ENCODE results near the gene GPRIN3.
A peak's percentile ranks its signal among the peaks of the same experiment; 100 is the strongest.
"Not testable (repeated sequence)": the region's sequence is repeated elsewhere in the genome, so short reads cannot be mapped to it uniquely, and the experiment has no call there.

GPRIN3 gene

DNA sequence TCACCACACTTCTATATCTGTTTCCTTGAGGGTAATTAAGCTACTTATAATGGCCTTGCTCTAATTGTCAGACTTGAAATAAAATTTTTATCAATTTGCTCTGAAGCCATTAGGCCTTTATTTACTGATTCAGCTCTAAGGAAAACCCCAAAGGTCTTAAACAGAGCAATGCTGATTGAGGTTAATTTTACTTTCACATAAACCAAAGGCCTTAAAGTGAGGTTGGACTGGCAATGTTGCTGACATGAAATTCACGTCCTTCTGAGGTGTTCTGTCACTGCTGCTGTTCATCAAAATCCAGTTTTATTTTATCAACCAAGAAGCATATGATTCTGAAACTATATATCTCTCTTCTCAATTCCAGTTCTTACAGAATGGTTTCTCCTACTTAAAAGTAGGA is 21.7 kb upstream of the GPRIN3 start:
- H3K4me1 Mint-ChIP-seq, result peaks cover 8% of the 10 kb centered on the region
- no peak overlapping the region for H3K4me3 Mint-ChIP-seq
- no peak for DNase-seq (ENCODE audit: low spot score in 2 of 2)
- H3K36me3 Mint-ChIP-seq, result no peaks in the 10 kb centered on the region
- H3K27ac Mint-ChIP-seq, result peak overlapping the region; percentile 16
- ATAC-seq, result no peak
- peaks cover 2% of the 10 kb centered on the region for H3K9me3 Mint-ChIP-seq

DNA sequence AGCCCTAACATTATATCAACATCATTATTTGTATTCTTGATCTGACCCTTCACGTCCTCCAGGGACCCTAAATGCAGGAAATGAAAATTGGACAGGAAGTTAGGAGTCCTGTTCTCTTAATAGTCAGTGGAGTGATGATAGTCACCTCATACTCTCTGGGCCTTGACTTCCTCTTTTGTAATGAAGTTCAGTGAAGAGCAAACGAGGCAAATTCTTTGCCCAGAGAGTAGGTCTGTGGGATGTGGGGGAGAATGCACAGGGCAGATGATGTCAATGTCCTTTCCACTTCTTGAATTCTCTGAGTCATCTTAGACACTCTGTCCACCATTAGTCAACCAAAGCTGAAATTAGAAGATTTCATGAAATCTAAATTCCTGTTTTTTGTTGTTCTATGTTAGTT is 17.1 kb upstream of the GPRIN3 start:
- ATAC-seq (peak; percentile 99), DNase-seq (ENCODE audit: low spot score in 2 of 2) (no peak)
- H3K36me3 Mint-ChIP-seq, result no peaks in the 10 kb centered on the region
- peaks cover 2% of the 10 kb centered on the region for H3K9me3 Mint-ChIP-seq
- peak overlapping the region; percentile 6 for H3K4me3 Mint-ChIP-seq
- peaks cover 17% of the 10 kb centered on the region for H3K4me1 Mint-ChIP-seq
- peak overlapping the region; percentile 68 for H3K27ac Mint-ChIP-seq

DNA sequence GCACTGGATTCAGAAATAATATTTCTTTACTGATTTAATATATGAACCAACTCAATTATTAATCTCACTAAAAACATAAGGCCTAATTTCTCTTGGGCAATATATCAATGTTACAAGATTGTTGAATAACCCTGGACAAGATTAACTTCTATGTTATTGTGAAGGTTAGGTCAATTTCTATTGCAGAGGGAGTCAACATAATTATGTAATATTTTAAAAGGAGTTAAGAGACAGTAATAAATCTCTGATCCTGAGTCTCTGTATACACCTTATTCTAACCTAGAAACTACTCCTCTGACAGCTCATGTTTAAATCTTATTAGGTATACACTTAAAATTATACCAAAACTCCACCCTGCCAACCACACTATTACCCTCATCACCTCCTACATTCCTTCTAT is 15.1 kb upstream of the GPRIN3 start:
- no peak for DNase-seq (ENCODE audit: low spot score in 2 of 2)
- Mint-ChIP-seq H3K4me3 (no peak overlapping the region), H3K9me3 (peaks cover 1% of the 10 kb centered on the region), H3K36me3 (no peaks in the 10 kb centered on the region), H3K4me1 (peaks cover 27% of the 10 kb centered on the region), H3K27ac (no peak overlapping the region)
- ATAC-seq, result no peak

DNA sequence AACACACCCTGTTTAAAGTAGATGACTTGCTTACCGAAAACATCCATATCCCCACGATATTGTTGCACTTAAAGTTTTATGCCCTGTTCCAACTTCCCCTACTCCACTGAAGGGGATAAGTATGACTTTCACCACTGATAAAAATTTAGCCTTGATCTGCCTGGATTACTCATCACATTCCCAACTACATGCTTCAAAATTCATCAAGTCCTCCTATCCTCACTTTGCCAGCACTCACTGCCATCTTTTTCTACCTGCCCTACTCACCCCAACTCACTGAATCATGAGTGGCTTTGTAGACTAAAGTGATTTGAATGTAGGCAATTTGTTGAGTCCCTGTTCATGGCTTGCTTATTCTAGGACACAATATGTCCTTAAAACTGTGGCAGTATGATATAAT is 12.2 kb upstream of the GPRIN3 start:
- DNase-seq (ENCODE audit: low spot score in 2 of 2) (no peak), ATAC-seq (no peak)
- Mint-ChIP-seq H3K4me3 (no peak overlapping the region), H3K9me3 (no peaks in the 10 kb centered on the region), H3K27ac (no peak overlapping the region), H3K36me3 (no peaks in the 10 kb centered on the region), H3K4me1 (peaks cover 41% of the 10 kb centered on the region)

DNA sequence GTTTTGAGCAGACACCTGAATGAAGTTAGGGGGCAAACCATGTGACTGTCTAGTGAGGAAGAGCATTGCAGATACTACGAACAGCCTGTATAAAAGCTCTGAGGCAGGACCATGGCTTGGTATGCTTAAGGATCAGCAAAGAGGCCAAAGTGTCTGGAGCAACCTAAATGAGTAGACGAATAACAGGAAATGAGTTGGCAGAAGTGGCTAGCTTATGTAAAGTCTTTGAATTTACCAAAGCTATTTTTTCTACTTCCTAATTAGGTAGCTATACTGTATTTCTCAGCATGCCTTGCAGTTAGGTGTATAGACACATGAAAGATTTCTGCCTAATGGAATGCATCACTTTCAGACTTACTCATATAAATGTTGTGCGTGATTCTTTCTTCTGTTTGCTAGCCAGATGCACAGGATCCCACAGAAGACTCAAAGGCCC is 9.3 kb upstream of the GPRIN3 start:
- H3K4me3 Mint-ChIP-seq, result peak overlapping the region; percentile 57
- H3K9me3 Mint-ChIP-seq, result no peaks in the 10 kb centered on the region
- ATAC-seq (peak; percentile 95), DNase-seq (ENCODE audit: low spot score in 2 of 2) (no peak)
- H3K36me3 Mint-ChIP-seq, result no peaks in the 10 kb centered on the region
- H3K4me1 Mint-ChIP-seq, result peaks cover 35% of the 10 kb centered on the region
- H3K27ac Mint-ChIP-seq, result peak overlapping the region; percentile 86

DNA sequence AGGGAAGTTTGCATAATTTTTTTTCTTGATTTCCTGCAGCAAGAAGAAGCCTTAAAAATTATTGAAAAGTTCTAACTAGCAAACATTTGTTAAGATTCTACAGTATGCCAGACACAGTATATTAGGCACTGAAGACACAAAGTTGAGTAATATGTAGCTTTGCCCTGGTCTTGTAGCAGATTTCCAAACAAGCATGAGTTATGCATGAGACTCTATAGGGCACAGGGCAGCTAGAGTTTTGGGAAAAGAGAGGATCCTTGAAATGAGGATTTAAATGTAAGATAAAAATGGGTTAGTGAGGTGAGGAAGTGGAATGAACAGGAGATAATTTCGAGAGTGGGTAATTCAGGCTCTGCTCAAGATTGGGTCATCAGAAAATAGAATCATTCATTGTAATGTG is 8.6 kb upstream of the GPRIN3 start:
- Mint-ChIP-seq H3K27ac (peak overlapping the region; percentile 86), H3K9me3 (no peaks in the 10 kb centered on the region), H3K4me3 (peak overlapping the region; percentile 57), H3K36me3 (no peaks in the 10 kb centered on the region), H3K4me1 (peaks cover 35% of the 10 kb centered on the region)
- DNase-seq (ENCODE audit: low spot score in 2 of 2) (no peak), ATAC-seq (no peak)

DNA sequence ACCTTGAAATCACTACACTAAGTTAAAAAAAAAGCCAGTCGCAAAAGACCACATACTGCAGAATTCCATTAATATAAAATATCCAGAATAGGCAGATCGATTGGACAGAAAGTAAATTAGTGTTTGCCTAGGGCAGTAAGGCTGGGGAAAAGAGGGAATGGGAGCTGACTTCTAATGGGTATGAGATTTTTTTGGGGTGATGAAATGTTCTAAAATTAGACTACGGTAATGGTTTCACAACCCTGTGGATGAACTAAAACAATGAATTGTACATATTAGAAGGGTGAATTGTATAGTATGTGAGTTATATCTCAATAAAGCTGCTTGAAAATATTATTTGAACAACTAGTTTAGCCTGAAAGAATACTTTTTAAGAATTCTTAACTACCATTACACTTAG is 6.7 kb upstream of the GPRIN3 start:
- DNase-seq (ENCODE audit: low spot score in 2 of 2) (no peak), ATAC-seq (no peak)
- H3K36me3 Mint-ChIP-seq, result no peaks in the 10 kb centered on the region
- H3K27ac Mint-ChIP-seq, result no peak overlapping the region
- peaks cover 36% of the 10 kb centered on the region for H3K4me1 Mint-ChIP-seq
- no peak overlapping the region for H3K4me3 Mint-ChIP-seq
- H3K9me3 Mint-ChIP-seq, result no peaks in the 10 kb centered on the region

DNA sequence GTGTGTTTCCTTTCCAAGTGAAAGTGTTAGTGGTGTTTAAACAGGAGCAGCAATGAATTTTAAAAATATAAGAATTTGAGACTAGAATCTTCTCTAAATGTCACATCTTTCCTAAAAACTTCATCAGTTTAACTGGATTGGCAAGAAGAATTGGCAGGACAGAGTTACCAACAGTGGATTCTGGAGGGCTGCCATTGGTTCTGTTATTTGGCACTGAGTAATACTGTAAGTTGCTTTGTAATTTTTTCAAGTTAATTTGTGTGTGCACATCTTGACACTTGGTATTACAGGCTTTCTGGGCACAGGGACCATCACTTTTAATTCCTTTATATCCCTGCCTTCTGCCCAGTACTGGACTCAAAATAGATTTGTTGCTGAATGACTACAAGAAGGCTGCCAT is 4.5 kb upstream of the GPRIN3 start:
- H3K27ac Mint-ChIP-seq, result no peak overlapping the region
- DNase-seq (ENCODE audit: low spot score in 2 of 2), result no peak

DNA sequence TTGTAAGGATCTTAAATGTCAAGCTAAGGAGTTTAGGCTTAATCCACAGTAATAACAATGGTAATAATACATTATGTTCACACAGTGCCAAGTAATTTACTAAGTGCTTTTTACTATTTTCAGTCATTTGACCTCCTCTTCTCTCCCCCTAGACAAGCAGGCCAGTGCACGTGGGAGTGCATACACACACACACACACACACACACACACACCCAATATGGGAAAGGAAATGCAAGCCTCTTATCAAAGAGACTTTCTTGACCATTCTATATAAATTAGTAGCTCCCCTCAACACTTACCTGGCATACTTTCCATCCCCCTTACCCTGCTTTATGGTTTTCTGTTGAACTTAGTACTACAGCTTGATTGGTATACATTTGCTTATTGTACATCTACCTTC is 3.8 kb upstream of the GPRIN3 start:
- H3K27ac Mint-ChIP-seq, result no peak overlapping the region
- no peak for ATAC-seq
- H3K4me1 Mint-ChIP-seq, result peaks cover 31% of the 10 kb centered on the region
- no peak overlapping the region for H3K4me3 Mint-ChIP-seq
- no peak for DNase-seq (ENCODE audit: low spot score in 2 of 2)
- no peaks in the 10 kb centered on the region for H3K9me3 Mint-ChIP-seq
- peaks cover 10% of the 10 kb centered on the region for H3K36me3 Mint-ChIP-seq

More for the DNA sequence above, 4.5 kb upstream of the GPRIN3 start:
- no peak for ATAC-seq
- no peaks in the 10 kb centered on the region for H3K9me3 Mint-ChIP-seq
- H3K4me1 Mint-ChIP-seq, result peaks cover 31% of the 10 kb centered on the region
- H3K4me3 Mint-ChIP-seq, result no peak overlapping the region
- peaks cover 3% of the 10 kb centered on the region for H3K36me3 Mint-ChIP-seq

DNA sequence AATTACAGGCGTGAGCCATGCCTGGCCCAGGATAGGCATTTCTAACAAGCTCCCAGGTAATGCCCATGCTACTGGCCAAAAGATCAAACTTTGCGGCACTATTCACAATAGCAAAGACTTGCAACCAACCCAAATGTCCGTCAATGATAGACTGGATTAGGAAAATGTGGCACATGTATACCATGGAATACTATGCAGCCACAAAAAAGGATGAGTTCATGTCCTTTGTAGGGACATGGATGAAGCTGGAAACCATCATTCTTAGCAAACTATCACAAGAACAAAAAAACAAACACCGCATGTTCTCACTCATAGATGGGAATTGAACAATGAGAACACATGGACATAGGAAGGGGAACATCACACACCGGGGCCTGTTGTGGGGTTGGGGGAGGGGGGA is 1.6 kb upstream of the GPRIN3 start:
- DNase-seq (ENCODE audit: low spot score in 2 of 2); H3K27ac Mint-ChIP-seq; ATAC-seq; H3K9me3 Mint-ChIP-seq: not testable (repeated sequence)
- Mint-ChIP-seq H3K4me3 (peak overlapping the region; percentile 82), H3K36me3 (peaks cover 26% of the 10 kb centered on the region), H3K4me1 (peaks cover 42% of the 10 kb centered on the region)

DNA sequence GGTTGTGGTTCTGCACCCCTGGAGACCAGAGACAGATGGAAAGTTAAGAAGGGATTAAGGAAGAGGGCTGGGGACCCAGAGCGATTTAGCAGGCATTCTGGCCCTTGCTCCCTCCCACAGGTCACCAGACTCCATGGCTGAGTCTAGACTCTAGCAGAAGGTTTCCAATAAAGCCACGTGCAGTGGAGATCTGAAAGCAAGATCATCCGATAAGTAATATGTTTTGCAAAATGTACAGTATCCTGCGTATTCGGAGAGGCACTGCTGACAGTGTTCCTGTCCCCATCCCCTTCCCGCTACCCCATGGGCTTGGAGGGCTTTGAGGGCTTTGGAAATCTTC is 531 bp upstream of the GPRIN3 start:
- Mint-ChIP-seq H3K4me3 (peak overlapping the region; percentile 82), H3K27ac (no peak overlapping the region), H3K36me3 (peaks cover 36% of the 10 kb centered on the region), H3K9me3 (no peaks in the 10 kb centered on the region), H3K4me1 (peaks cover 52% of the 10 kb centered on the region)
- ATAC-seq (peak; percentile 3), DNase-seq (ENCODE audit: low spot score in 2 of 2) (no peak)

DNA sequence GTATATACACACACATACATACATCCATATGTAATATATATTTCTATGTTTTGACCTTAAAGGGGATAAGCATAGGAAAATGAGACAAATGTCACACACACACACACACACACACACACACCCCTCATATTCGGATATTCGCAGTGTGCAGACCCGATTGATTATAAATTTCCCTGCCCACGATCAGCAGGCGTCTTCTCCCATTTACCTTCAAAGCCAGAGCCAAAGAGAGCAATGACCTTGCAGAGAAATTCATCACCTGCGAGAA is 488 bp downstream of the GPRIN3 start:
- H3K27ac Mint-ChIP-seq, result no peak overlapping the region
- peaks cover 51% of the 10 kb centered on the region for H3K4me1 Mint-ChIP-seq
- H3K36me3 Mint-ChIP-seq, result peaks cover 38% of the 10 kb centered on the region
- H3K4me3 Mint-ChIP-seq, result peak overlapping the region; percentile 82
- DNase-seq (ENCODE audit: low spot score in 2 of 2) (no peak), ATAC-seq (no peak)
- H3K9me3 Mint-ChIP-seq, result no peaks in the 10 kb centered on the region

DNA sequence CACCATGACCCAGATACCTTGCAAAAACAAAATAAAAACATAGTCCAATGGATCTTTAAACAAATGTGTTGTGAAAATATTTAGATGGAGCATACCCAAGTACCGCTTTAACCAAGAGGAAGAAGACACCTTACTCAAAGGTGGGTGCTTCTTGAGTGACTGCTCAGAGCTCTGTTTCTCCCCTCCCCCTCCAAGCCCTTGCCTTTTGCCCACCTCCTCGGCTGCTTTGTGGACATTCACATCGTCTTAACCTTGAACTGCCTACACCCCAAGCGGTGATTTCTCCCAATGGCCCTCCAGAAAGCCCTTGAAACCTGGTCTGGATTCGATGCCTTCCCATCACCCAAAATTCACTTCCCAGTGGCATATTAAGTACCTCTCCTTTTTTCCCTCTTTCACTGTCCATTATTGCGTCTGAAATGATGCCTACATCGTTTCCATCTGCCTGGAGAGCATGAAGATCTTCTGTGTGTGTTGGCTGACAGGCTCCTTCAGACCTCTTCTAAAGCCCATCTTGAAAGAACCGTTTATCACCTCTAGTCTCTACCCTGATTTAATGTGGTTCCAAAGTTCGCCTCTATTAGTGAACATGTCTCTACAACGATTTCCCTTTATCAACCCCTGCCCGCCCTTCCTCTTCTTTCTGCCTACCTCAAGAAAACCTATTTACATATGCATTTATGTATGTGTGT is 968 bp downstream of the GPRIN3 start:
- ATAC-seq, result no peak
- Mint-ChIP-seq H3K36me3 (peaks cover 38% of the 10 kb centered on the region), H3K4me3 (peak overlapping the region; percentile 82), H3K9me3 (no peaks in the 10 kb centered on the region), H3K4me1 (peaks cover 55% of the 10 kb centered on the region), H3K27ac (no peak overlapping the region)
- no peak for DNase-seq (ENCODE audit: low spot score in 2 of 2)

DNA sequence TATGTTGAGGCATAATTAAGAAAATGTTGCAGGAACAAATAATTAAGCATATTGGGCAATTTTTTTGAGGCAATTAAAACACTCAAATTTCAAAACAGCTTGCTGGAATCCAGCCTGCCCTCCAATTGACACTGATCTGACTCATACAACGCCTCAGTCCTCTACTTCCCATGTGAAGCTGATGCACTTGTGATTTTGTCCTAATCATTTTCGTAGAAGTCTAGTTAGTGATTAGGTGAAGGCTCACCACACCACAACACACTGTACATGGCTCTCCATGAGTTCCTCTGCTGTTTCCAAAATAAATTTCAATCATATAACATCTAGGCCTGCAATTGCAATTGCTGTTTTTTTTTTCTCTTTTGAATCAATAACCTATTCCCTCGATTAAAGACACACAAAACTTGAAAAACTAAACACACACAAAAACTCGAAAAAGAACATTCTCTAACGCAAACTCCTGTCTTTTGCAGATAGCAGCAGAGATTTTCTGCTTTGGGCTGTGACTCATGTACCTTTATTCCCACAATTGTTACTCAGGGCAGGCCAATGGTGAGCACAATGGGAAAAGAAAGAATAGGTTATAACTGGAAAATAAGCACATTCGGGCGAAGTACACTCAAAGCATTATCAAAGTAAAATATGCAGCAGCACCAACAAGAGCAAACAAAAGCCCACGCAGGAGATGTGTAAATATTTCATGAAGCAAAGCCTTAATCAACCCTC is 1.7 kb downstream of the GPRIN3 start:
- Mint-ChIP-seq H3K9me3 (no peaks in the 10 kb centered on the region), H3K4me1 (peaks cover 61% of the 10 kb centered on the region), H3K4me3 (peak overlapping the region; percentile 82), H3K36me3 (peaks cover 44% of the 10 kb centered on the region), H3K27ac (no peak overlapping the region)
- ATAC-seq (peak; percentile 71), DNase-seq (ENCODE audit: low spot score in 2 of 2) (no peak)

DNA sequence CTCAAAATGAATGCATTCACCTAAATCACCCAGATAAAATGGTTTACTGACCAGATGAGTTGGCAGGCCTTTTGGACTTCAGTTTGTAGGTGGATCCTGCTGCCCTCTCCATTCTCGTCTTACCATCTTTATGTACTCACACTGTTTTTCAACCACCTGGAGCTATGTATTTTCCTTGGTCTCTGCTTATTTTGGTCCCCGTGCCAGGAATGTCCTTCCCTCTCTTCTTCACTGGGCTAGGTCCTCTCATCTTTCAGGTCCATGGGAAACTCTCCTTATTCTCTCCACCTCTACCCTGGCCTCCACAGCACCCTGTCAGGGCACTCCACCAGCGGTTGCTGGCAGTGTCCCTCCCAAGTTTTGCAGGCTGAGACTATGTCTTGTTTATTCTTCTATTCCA is 2.6 kb downstream of the GPRIN3 start:
- DNase-seq (ENCODE audit: low spot score in 2 of 2), result no peak

DNA sequence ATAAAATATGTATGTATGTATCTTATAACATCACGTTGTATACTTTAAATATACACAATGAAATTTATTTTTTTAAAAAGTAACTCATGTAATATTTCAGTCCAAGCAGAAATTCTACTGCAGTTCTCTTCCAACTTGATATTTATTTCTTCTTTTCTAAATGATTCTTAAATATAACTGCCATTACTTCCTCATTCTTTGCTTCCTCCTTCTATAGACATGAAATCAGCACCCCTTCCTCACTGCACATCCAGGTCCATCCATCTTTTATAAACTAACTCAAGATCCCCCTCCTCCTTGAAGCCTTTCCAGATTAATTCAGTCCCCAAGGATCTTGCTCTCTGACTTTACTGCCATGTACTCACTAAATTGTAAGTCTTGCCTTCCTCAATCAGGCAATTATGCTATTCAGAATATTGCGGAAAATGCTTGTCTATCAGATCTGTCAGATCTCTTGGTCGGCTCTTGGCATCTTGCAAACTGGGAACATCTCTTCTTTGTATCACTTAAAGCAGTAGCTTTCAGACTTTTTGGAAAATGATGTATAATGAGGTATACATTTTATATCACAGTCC is 3.7 kb downstream of the GPRIN3 start:
- Mint-ChIP-seq H3K9me3 (no peaks in the 10 kb centered on the region), H3K27ac (no peak overlapping the region), H3K4me3 (peak overlapping the region; percentile 82), H3K36me3 (peaks cover 44% of the 10 kb centered on the region), H3K4me1 (peaks cover 60% of the 10 kb centered on the region)
- no peak for ATAC-seq
- no peak for DNase-seq (ENCODE audit: low spot score in 2 of 2)

More for the DNA sequence above, 2.6 kb downstream of the GPRIN3 start:
- H3K4me1 Mint-ChIP-seq, result peaks cover 55% of the 10 kb centered on the region
- H3K36me3 Mint-ChIP-seq, result peaks cover 44% of the 10 kb centered on the region
- no peak for ATAC-seq
- peak overlapping the region; percentile 82 for H3K4me3 Mint-ChIP-seq
- no peaks in the 10 kb centered on the region for H3K9me3 Mint-ChIP-seq
- H3K27ac Mint-ChIP-seq, result no peak overlapping the region
